GM21723 (cell line): ENCODE results near the gene DNAH14.

Experiments used
- ATAC-seq: cut with Tn5 transposase; IDR thresholded peaks from one replicate; pipeline ENCODE4 v1.9.1; 2021; ENCODE audit warnings: mild to moderate bottlenecking, moderate library complexity; ENCODE audit not compliant: unreplicated experiment

The DNAH14 gene

DNA sequence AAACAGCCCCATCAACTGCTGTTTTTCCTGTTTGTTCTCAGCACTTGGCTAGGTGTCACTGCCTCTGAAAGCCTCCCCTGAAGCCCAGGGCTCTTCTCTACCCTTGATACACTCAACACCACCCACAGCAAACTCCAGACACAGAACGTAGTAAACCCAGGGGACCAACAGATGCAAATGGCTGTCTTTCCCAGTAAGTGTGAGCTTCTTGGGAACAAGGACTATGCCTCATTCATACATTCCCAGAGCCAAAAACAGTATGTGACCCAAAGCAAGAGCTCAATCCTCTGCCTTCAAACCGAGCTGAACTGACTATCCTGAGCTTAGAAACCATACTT is 494.0 kb downstream of the DNAH14 start:
- no peak for ATAC-seq

DNA sequence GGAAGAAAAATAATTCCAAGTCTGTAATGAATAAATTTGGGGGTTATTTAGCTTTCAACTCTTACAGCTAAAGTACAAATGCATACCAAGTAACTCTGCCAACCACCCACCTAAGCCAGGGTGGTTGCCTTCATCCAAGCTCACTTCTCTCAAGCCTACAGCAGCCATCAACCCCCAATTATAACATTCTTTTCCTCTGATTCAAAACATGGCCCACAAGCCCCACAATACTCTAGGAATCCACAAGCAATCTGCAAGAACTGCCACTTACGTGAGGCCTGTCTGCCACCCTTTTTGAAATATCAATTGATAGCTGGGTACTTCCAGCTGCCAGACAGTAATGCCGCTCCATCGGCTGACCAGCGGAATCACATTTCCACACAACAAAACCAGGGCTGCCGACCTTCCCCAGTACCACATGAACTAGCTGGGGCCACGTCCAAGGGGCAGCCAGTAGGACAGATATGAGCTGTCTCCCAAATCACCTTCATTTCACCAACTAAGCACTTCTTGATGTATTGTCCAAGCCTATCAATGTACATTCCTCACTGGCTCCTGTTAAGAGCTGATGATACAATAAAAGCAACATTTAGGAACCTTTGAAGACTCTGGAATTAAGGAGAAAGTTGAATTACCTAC is 495.2 kb downstream of the DNAH14 start:
- no peak for ATAC-seq

DNA sequence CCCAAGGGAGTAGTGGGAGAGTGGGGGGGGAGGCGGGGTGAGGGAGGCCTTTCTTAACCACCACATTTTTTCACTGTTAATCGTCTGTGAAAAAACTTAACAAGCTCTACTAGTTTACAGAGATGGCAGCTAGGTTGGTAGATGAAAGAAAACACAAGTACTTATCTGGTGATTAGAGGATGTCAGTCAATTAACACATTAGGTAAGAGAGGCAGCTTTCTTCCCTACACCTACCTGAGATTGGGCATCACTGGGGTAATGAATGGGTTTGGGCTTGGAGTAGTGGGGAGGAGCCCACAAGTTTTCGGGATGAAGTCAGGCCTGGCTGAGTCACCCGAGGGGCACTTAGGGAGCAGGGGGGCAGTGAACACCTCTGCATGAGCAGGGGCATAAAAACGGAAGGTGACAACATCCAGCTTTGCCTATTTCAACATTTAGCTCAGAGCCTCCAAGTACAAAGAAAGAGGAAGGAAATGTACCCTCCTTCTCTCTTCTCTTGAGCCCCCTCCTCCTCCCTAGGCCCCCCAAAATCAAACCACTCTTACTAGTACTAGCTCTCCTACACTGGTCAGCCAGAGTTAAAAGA is 495.8 kb downstream of the DNAH14 start:
- ATAC-seq = no peak

DNA sequence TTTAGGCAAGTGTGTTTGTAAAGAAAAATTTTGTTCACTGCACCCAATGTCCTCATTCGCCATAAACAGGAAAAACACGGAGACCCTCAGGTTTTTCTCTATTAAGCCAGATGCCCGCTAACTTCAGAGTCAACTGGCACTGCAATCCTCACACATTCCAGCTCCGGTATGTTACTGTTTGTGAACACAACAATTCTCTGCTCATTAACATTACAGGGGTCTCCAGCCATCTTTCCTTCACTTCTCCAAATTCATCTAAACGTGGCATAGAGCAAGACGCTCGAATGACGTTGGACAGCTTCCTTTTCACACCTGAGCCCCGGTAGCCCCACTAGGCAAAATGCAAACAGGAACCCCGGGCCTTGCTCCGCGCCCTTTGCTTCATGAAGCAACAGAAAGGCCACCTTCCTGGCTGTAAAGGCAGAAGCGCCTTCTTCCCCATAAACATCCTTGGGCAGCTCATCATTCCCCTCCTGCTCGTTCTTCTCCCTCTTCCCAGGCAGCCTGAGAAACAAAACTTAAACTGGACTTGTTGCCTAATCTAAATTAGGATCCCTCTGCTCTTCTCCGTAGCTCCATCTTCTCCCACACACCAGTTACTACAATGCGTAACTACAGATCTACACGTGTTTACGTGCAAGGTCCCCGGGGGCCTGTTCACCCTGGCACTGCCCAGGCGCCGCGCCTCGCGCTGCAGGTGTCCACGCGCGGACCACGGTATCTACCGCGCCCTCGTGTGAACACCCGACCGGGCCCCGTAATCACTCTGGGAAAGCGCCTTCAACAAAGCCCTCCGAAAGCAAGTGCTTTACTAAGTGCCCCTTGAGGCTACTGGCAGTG is 497.1 kb downstream of the DNAH14 start:
- ATAC-seq = no peak

DNA sequence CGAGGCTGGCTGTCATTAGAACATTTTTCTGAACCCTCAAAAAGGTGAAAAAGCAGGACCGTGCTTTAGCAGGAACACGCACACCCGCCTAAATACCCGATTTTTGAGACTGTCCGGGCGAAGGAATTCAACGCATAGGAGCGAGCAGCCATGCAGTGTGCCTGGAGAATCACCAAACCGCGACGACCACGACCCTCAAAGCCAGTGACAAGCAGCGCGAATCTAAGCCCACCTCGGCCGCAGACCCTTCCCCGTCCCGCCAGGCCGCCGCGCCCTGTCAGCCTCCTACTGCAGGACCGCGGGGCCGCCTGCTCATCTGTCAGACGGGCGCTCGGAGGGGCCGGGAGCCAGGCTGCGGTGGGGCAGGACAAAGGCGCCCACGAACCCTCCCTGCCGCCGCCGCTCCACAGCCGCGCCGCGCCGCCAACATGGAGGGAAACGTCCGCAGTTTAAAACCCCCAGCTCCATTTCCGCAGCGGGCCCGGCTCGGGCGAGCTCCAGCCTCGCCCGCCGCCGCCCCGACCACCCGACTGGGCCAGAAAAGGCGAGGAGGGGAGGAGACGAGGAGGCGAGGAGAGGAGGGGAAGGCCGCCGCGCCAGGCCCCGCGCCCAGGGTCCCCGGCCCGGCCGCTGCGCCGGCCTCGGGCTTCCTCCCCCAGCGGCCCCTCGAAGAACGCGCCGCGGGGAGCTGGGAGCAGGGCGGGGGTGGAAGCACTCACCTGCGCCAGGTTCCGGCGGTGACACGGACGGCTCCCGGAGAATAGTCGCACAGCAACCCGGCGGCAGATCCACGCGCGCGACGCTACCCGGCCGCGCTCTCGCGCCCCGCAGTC is 498.0 kb downstream of the DNAH14 start, which contains the start of gene LBR:
TSS of gene LBR (minus strand) at position 804 of the 833 bp plus-strand sequence. CDS start 3,963 bp downstream, outside the sequence.
- ATAC-seq = peak; percentile 40

DNA sequence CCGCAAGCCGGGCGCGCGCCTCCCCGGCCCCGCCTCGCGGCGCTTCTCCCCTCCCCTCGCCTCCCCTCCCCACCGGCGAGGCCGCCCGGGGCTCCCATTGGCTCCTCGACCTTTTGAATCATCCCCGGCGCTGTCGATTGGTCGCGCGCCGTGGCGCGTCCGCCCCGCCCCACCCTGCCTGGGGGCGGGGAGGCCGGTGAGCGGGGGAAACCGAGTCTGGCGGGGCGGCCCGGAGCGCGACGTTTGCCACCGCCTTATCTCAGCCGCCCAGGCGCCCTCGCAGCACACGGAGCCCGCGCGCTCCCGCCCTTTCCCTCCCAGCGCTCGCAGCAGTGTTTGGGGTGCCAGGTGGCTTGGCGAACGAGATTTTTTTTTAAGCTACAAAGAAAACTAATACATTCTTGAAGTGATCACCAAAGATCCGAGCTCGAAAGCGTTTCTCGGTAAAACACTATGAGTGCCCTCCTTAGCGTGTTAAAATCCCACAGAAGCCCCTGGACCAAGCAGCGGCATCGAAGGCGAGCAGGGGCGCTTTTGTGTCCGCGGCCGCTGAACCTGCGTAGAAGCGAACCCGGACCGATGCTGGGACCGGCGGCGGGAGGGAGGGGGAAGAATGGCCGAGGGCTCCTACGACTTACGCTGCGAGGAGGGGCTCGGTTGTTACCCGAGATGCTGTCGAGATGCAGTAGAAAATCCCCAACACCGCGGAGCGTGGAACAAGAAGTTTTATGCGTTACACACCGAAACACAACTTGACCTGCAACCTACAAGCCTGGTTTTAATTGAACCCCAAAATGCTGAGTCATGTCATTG is 498.8 kb downstream of the DNAH14 start:
- peak; percentile 86 for ATAC-seq

DNA sequence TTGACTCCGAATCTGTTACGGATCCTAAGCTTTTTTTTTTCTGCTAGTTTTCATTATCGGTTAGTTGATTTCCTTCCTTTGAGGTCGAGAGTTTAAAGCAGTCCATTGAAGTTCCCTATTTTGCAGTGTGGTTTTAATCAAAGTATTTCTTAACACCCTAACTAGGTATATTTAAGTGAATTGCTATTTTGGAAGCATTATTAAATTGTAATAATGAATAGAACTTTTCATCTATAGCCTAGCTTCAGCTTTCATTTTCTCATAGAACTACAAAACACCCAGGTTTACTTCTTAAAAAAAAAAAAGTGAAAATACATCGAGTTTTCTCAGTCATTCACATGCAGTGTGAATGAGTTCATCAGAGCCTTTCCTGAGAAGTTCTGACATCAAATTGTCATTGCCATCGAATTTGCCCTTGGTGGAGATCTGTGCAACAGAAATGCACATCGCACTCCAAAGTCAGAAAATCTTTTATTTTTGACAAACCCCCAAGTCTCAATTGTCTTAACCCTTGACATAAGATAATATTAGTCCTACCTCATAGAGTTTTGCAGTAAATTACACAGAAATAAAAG is 499.5 kb downstream of the DNAH14 start:
- ATAC-seq = peak; percentile 13

DNA sequence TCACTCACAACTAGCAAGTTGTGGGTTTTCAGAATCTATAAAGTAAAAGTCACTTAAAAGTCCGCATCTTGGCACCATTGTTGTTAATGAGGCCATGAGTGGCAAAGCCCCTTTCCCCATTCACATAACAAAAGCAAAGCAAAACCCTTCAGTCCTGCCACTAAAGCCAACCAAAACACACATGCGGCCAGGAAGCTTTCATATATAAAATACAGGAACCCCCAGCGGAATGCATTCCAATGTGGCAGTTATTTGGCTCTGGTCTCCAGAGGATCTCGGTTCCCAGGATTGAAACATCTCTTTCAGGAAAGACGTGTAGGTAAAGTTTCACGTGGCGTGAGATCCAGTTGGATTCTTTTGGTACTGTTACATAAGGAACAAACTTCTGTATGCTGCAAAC is 500.8 kb downstream of the DNAH14 start:
- no peak for ATAC-seq

DNA sequence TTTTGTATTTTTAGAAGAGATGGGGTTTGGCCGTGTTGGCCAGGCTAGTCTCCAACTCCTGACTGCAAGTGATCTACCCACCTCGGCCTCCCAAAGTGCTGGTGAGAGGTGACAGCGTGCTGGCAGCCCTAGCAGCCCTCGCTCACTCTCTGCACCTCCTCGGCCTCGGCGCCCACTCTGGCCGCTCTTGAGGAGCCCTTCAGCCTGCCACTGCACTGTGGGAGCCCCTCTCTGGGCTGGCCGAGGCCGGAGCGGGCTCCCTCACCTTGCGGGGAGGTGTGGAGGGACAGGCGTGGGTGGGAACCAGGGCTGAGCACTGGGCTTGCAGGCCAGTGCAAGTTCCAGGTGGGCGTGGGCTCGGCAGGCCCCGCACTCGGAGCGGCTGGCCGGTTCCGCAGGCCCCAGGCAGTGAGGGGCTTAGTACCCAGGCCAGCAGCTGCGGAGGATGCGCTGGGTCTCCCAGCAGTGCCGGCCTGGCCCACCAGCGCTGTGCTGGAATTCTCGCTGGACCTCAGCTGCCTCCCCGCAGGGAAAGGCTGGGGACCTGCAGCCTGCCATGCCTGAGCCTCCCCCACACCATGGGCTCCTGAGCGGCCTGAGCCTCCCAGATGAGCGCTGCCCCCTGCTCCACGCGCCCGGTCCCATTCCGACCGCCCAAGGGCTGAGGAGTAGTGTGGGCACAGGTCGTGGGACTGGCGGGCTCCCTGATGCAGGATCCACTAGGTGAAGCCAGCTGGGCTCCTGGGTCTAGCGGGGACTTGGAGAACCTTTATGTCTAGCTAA is 501.8 kb downstream of the DNAH14 start:
- ATAC-seq = no peak

DNA sequence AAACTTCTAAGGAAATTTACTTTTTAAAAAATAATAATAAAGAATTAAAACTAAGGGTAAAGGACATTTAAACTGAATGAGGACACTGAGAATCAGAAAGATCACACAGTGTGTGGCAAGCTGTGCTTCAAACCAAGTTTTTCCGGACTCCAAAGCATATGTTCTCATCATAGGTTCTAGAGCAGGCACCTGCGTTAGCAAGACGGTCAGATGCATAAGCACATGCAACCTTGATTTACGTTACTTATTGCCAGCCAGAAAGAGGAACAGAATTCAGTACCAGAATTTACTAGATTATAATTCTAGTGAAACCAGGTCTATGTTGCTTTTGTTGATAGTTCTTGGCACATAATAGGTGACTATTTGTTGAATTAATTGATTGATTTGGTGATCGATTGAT is 504.6 kb downstream of the DNAH14 start:
- no peak for ATAC-seq

DNA sequence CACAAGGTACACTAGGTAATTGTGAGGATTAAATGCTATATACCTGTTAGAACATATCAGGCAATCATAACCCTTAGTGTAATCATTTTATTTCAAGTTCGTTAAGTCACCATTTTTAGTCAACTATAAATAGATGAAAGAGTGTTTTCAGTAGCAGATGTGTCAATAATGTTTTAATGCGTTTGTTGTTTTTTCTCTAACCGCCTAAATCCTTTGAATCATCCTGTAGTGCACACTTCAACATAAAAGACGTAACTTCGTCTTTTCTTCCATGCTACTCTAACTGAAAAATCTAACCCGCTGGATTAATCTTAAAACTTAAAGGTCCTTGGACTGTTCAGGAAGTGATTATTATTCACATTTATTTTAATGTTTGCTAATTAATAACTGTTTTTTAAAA is 505.6 kb downstream of the DNAH14 start:
- ATAC-seq = no peak

DNA sequence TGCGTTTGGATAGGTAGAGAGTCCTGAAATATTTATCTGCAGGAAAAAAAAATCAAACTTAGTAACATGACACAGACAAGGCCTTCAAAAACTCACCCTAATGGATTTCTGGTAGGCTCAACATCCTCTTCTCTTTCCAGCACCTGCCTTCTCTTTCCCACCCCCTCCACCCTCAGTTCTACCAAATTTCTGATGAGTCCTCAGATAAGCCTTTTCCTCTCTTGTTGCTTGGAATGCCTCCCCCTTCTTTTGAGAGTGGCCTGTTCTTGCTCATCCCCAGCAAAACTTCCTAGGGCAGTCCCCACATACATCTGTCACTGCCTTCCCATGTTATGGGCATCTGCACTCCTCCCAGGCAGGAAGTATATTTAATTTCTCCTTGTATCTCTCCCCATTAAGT is 506.0 kb downstream of the DNAH14 start:
- no peak for ATAC-seq

DNA sequence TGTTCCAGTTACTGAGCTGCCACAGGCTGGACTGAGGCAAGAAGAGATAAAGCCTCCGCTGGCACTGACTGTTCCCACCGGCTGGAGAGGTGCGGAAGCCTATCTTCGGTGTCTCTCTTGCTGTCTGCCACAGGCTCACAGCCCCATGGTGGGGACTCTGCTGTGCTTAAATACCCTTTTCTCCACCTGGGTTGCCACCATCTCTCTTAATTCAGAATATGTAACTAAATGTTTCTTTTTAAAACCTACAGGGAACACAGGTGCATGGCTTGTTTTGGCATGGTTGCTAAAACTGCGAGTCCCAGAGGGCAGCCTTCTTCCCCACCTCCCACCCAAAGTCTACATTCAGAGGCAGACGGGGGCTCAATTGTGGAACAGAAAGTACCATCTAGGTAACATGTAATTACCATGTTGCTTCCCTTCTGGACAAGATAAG is 506.5 kb downstream of the DNAH14 start:
- peak; percentile 63 for ATAC-seq

DNA sequence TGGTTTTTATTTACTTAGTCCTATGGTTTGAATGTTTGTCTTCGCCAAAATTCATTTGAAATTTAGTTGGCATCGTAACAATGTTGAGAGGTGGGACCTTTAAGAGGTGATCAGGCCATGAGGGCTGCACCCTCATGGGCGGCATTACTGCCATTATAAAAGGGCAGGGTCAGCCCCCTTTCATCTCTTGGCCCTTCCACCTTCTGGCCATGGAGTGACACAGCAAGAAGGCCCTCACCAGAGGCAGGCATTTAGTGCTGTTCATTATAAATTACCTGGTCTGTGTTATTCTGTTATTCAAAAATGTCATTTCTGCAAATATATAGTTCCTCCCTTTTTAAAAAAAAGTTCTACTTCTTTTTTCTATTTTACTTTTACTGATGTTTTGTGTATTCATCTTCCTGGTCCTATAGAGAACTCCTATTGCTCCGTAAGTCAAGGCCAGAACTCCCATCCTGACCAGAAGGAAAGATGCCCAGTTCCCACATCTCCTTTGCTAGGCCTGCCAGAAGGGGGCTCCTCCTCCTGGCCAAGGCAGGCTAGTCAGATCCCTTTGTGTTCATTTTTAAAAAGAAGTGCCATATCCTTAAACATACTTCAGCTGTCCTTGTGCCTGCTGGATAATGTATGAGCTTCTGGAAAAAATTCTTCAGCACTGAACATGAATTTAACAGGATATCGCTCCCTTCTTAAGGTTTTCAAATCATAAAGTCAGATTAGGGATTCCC is 508.4 kb downstream of the DNAH14 start:
- no peak for ATAC-seq

DNA sequence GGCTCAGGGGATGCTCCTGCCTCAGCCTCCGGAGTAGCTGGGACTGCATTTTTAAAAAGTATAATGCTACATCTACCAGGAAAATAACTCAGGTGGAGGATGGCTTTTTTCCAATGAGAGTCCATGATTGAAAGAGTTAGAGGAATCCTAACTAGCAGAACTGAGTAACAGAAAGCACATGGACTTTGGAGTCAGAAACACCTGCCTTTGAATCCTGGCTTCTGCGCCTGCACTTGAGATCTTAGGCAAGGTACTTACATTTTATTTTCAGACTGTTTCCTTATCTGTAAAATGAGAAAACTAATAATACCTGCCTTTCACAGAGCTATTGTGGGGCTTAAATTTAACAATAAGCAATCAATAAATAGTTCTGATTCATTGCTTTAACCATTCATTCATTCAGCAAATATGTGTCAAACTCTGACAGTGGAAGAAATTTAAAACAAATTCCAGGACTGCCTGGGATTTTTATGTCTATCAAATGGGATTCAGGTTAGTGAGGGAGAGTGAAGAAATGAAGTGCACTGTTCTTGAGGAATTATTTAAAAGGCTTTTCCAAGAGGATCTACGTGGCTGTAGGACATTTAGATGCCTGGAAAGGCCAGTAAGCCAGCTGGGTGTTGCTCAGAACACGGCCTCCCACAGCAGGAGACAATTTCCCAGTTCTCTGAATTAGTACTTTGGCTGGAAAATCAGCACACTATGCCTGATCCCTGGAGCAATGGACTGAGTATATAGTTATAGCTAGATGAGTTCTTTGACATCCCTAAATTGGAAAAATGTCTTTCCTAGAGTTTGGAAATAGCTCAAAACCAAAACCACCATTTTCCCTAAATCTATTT is 511.1 kb downstream of the DNAH14 start:
- no peak for ATAC-seq

DNA sequence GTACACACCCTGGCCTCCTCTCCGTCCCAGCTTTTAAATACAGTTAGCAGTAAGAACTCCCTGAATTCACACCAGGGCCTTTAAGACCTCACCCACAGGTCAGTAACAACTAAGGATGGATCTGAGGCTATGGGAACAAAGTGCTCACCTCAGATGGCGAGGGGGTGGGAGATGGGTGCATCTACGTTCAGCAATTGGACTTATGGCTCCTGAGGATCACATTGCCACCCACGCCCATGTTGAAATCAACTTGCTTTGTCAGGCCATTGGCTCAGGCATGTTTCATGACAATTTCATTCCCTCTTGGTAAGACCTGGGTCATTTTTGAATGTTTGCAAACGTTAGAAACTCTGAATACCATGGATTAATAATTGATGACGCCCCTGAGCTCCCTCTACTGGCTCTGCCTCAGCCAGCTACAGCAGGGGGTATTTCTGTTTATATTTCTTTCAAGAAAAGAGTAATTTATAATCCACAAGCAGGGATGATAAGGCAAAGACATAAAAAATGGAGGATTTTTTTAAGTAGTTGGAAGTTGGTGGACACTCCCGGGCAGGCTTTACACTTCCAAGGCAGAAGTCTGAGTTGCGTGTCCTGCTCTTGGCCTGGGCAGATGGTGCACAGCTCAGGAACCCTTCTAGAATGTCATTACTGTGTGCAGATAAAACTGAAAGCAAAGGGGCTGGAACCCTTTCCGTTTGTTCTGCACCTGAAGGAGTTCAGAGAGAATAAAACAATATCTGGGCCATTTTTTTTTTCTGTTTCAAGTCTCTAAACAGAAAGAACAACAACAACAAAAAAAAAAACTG is 512.0 kb downstream of the DNAH14 start:
- ATAC-seq = peak; percentile 48

DNA sequence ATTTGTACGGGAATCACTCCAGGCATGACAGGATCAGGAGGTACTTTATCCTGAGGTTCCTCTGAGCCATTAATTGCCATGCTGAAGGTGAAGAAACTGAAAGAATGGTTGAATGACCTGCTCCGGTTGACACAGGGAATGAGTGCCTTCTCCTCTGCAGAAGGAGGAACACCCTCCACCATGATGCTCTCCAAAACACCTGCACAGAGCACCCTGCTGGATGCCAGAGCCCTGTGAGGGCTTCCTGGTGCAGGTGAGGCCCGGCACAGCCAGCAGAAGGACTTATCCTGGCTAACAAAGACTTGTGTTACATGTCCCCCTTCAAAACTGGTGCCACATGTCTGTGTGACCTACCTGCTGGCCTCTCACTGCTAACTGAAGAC is 512.6 kb downstream of the DNAH14 start:
- ATAC-seq = peak; percentile 5
